OCI-LY3 (cell line): ENCODE results near the gene ZNF17.

ENCODE experiments used
- CTCF ChIP-seq: fragments of 200-600, 300-600 bp; sonication (generic); IDR thresholded peaks from 2 replicates; pipeline ENCODE4 v1.5.1; 2014; ENCODE audit warnings: antibody characterized with exemption, low read length, low read depth
- EZH2phosphoT487 ChIP-seq: fragments of 200-600 bp; shearing (Covaris generic); IDR thresholded peaks from 2 replicates; pipeline ENCODE4 v1.6.1; 2018; ENCODE audit warnings: antibody characterized with exemption, mixed run types, low read depth

- TF ChIP-seq CTCF, result no peak
- TF ChIP-seq EZH2phosphoT487, result no peak
Observed at GRCh38 chr19:57466489-57466888, 55.5 kb downstream of the ZNF17 start.
